Astrocyte of the spinal cord (primary cell): Measurements from ENCODE around the gene NTF3.

ENCODE experiments used
- DNase-seq: peaks from one replicate; pipeline ENCODE4 v3.0.0; 2011; ENCODE audit warnings: low read depth, low spot score
- H3K4me3 ChIP-seq: 2 replicates; pipeline ENCODE4 v1.5.1; 2011; ENCODE audit warnings: low read depth, mild to moderate bottlenecking, low read length, moderate library complexity
- CTCF ChIP-seq: IDR thresholded peaks from 2 replicates; pipeline ENCODE4 v1.5.1; 2012; ENCODE audit warnings: low read depth, mild to moderate bottlenecking, low read length, inconsistent platforms
- in situ Hi-C: cut with HindIII; loops from 2 replicates; pipeline ENCODE4 v1.10.0; 2017; ENCODE audit warnings: low sequenced_read_pairs

Gene NTF3

GRCh38 chr12:5514545-5514944, 82.6 kb downstream of the NTF3 start:
- in situ Hi-C loops = no loop called here
- no peak overlapping the region for H3K4me3 ChIP-seq
- DNase-seq = no peak
- TF ChIP-seq CTCF = no peak

DNA sequence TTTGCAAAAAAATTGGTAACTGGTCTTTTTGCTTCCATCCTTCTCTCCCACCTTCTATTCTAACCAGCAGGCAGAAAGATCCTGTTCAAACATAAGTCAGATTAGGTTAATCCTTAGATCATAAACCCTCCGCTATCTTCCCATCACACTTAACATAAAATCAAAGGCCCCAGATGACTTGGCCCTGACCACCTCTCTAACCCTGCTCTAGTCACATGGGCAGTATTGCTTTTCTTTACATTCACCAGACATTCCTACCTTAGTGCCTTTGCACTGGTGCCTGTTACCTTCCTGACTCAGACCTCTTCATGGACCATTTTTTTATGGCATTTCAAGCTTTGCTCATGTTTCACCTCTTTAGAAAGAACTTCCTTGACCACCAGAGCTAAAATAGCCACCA, 83.5 kb downstream of the NTF3 start:
- H3K4me3 ChIP-seq = no peak overlapping the region
- TF ChIP-seq CTCF = no peak
- in situ Hi-C loops = no loop called here
- no peak for DNase-seq

- DNase-seq = no peak
- H3K4me3 ChIP-seq = no peak overlapping the region
- no peak for TF ChIP-seq CTCF
- in situ Hi-C loops = no loop called here
Observed at GRCh38 chr12:5516371-5517241, 84.7 kb downstream of the NTF3 start.

DNA sequence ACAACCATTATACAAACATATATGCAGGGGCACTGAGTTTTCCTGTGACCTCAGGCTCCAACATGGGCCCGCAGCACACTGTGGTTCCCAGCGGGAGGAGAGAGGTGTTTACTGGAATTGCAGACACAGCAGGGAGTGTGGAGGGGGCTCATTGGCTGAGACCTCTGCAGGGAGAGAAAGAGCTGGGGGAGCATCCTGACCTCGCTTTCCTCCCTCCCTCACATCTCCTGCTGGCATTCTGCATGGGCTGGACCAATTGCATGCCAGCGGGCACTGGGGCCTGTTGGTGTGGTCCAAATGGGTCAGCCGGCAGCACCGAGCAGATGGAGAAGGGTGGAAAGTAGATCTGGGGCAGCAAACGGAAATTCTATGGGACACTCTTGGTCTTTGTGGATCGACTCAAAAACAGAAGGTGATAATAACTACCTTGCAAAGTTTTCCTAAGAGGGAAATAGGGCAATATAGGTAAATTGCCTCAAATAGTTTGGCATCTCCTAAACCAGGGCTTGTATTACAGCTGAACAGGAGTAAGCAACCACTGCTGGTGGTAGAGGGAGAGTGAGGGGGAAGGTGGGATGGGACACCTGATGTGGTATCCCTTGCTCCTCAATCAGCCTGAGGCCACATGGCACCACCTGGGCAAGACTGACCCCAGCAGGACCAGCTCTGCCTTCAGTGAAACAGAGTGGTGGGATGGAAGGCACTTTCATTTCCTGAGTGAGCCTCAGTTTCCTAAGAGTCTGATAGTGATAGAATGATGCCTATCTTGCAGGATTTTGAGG, 86.9 kb downstream of the NTF3 start:
- no peak overlapping the region for H3K4me3 ChIP-seq
- no peak for TF ChIP-seq CTCF
- in situ Hi-C loops = no loop called here
- no peak for DNase-seq

- in situ Hi-C loops = no loop called here
- DNase-seq = no peak
- H3K4me3 ChIP-seq = no peak overlapping the region
- TF ChIP-seq CTCF = no peak
Observed at GRCh38 chr12:5520037-5520436, 88.1 kb downstream of the NTF3 start.

DNA sequence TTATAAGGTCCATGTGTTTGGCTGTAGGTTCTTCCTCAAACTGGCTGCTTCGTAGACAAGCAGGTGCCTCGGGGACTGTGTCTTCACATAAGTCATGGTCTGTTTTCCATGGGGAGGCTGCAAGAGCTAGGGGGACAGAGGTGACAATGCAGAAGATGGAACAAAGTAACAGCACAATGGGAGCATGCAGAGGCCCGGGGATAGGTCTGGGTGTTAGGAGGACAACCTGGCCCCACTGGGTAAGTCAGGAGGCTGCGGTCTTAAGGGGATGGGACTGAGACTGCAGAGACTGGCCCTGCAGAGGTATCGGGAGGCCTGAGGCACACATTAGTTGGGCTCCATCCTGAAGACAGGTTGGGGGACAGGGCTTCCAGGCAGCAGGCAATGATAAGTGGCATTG, 88.9 kb downstream of the NTF3 start:
- TF ChIP-seq CTCF = no peak
- in situ Hi-C loops = no loop called here
- no peak for DNase-seq
- no peak overlapping the region for H3K4me3 ChIP-seq
